ENCODE measurements around the gene SPATA9. TPM values are rescaled to one million over a fixed set of nuclear protein-coding genes. Genes with fewer than 3 reads are reported as not detected.

Gene SPATA9
- total and polyA plus RNA-seq, 2 of the 13 experiments (the other 11 are each of a cell fraction or from before 2014, with no cell fraction given), result not detected

- TF ChIP-seq TFDP2 (CRISPR knock-in tag; IDR thresholded peaks at IDR 0.05), result 0 out of 2 replicates have a peak, but pooled peaks have one; percentile 30
These were observed 62.5 kb downstream of the SPATA9 start, which contains the start of gene GPR150 (continued) for GRCh38 chr5:95620030-95620869.

GRCh38 chr5:95619514-95620029 is 63.2 kb downstream of the SPATA9 start:
- WGBS (ENCODE audit: low lambda C conversion rate), result 5% methylated on average over 19 of the region's 19 CpGs
- H3K27ac ChIP-seq (ENCODE audit: extremely low read length, insufficient read depth, low read length), result no peak overlapping the region
- no peaks in the 10 kb centered on the region for H4K20me1 ChIP-seq (ENCODE audit: insufficient read depth, low read length)
- no peaks in the 10 kb centered on the region for H3K36me3 ChIP-seq (replicated peaks in 1 of 2; ENCODE audit: control insufficient read depth in 1 of 2, insufficient read depth in 2 of 2, low read length in 2 of 2)
- peak overlapping the region; percentile 39 to 74 (median 43) for H3K4me3 ChIP-seq (replicated peaks in 1 of 3; ENCODE audit: insufficient read depth in 1 of 3, low read depth in 2 of 3, low read length in 3 of 3)
- ATAC-seq (peak; percentile 16; the same call in 2 of the 3 replicates), FAIRE-seq (no peak), DNase-seq (ENCODE audit: low spot score) (no peak)
- no peaks in the 10 kb centered on the region for H3K9me3 ChIP-seq (ENCODE audit: low read length)
- H3K27me3 ChIP-seq (ENCODE audit: control insufficient read depth in 1 of 2, insufficient read depth in 2 of 2, low read length in 2 of 2), result peaks cover 7 to 59% of the 10 kb centered on the region in 2 experiments
- ChIA-PET POLR2A (no interaction called here), CTCF (ENCODE audit: low intra/inter-chr PET ratio, low total read pairs) (no interaction called here)
- intact Hi-C loops (cut with micrococcal nuclease; ENCODE audit: unreplicated experiment) (loop anchor here (5.0 kb wide), 1 partner anchor 62 kb away; the partner anchor contains the start of gene ARSK), in situ Hi-C loops (cut with HindIII; ENCODE audit: extremely low pct_ligation_motif_present, low pct_unique_long_range_greater_than_20kb) (no loop called here)
- H3K4me2 ChIP-seq (ENCODE audit: low read depth, low read length), result peak overlapping the region; percentile 85
- TF ChIP-seq ZNF121 (CRISPR knock-in tag; IDR thresholded peaks at IDR 0.05) (no peak), REPIN1 (CRISPR knock-in tag; IDR thresholded peaks at IDR 0.05; ENCODE audit: borderline replicate concordance, low read depth) (0 out of 2 replicates have a peak, but pooled peaks have one; percentile 4), FOXA3 (CRISPR knock-in tag; IDR thresholded peaks at IDR 0.05) (no peak), CBX2 (IDR thresholded peaks at IDR 0.05; ENCODE audit: low read depth, low read length) (peak; percentile 68; the same call in 1 of the 2 replicates), CBX2 (CRISPR knock-in tag; IDR thresholded peaks at IDR 0.05; ENCODE audit: low read depth) (no peak), SCMH1 (CRISPR knock-in tag; IDR thresholded peaks at IDR 0.05; ENCODE audit: borderline replicate concordance) (peak; percentile 27; the same call in 1 of the 2 replicates), ETV5 (CRISPR knock-in tag; IDR thresholded peaks at IDR 0.05; ENCODE audit: borderline replicate concordance) (no peak)
- no peak overlapping the region for H3K9ac ChIP-seq (ENCODE audit: insufficient read depth, low read depth, low read length)
- no peaks in the 10 kb centered on the region for H3K79me2 ChIP-seq (ENCODE audit: insufficient read depth, low read length)
- no peak overlapping the region for H2AFZ ChIP-seq (ENCODE audit: low read length)
- BruUV-seq (replicated peaks), result no TSS peak
- peaks cover 25% of the 10 kb centered on the region for H3K4me1 ChIP-seq (ENCODE audit: insufficient read depth, low read length)
